ENCODE data around the gene TAP1.

DNA sequence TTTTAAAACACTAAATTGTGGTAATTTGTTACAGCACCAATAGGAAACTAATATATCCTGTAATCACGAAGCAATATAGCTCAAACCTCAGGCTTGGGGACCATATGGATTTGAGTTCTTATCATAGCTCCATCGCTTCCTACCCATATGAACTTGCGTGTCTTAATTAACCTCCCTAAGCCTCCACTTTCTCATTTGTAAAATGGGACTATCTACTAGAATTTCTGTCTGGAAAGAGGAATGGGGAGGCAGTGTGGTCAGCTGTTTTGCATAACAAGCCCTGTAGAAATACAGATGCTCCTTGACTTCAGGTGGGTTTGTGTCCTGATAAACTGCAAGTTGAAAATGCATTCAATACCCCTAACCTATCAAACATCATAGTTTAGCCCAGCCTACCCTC is 53.8 kb downstream of the TAP1 start:
- TF ChIP-seq, protein P1, sequence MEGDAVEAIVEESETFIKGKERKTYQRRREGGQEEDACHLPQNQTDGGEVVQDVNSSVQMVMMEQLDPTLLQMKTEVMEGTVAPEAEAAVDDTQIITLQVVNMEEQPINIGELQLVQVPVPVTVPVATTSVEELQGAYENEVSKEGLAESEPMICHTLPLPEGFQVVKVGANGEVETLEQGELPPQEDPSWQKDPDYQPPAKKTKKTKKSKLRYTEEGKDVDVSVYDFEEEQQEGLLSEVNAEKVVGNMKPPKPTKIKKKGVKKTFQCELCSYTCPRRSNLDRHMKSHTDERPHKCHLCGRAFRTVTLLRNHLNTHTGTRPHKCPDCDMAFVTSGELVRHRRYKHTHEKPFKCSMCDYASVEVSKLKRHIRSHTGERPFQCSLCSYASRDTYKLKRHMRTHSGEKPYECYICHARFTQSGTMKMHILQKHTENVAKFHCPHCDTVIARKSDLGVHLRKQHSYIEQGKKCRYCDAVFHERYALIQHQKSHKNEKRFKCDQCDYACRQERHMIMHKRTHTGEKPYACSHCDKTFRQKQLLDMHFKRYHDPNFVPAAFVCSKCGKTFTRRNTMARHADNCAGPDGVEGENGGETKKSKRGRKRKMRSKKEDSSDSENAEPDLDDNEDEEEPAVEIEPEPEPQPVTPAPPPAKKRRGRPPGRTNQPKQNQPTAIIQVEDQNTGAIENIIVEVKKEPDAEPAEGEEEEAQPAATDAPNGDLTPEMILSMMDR (IDR thresholded peaks at IDR 0.05), result no peak
- no peak for TF ChIP-seq POLR2A (IDR thresholded peaks at IDR 0.05)
